A549 (cell line): ENCODE measurements around the gene RPS14.

Experiments
- CBX2 ChIP-seq: fragments of 200-600 bp; sonication (generic); IDR thresholded peaks from 2 replicates; pipeline ENCODE4 v1.6.1; 2016; ENCODE audit warnings: low read depth, mild to moderate bottlenecking, borderline replicate concordance
- CEBPB ChIP-seq, 2 experiments: fragments of >200 bp in 1 of 2; sonication (Bioruptor Twin) in 1 of 2; formaldehyde crosslinking in 1 of 2; IDR thresholded peaks; 2 replicates each; pipeline ENCODE4 v1.6.1; 2012 to 2016
- EP300 ChIP-seq, 2 experiments: fragments of >200 bp; sonication (Bioruptor Twin); formaldehyde crosslinking; IDR thresholded peaks; 2 replicates in 1 of 2; 3 replicates in 1 of 2; pipeline ENCODE4 v1.6.1; 2016 to 2017
- ESRRA ChIP-seq: fragments of 150-350 bp; IDR thresholded peaks from 2 replicates; pipeline ENCODE4 v1.6.1; 2014; ENCODE audit warnings: mild to moderate bottlenecking, low read length, borderline replicate concordance
- KDM5A ChIP-seq: fragments of 200-600 bp; sonication (generic); IDR thresholded peaks from 2 replicates; pipeline ENCODE4 v1.6.1; 2016; ENCODE audit warnings: antibody characterized with exemption, mild to moderate bottlenecking
- MYC ChIP-seq: IDR thresholded peaks from 2 replicates; pipeline ENCODE4 v1.6.1; 2012; ENCODE audit warnings: mild to moderate bottlenecking, inconsistent platforms, low read length, improper control_type of control experiment, borderline replicate concordance
- NFE2L2 ChIP-seq: fragments of 150-350 bp; conservative IDR thresholded peaks from 2 replicates; pipeline ENCODE4 v1.6.1; 2014; ENCODE audit warnings: low read length
- NPAS2 ChIP-seq: fragments of 250-450 bp; sonication (Bioruptor Pico); IDR thresholded peaks from 2 replicates; pipeline ENCODE4 v1.8.0; 2022; ENCODE audit warnings: mild to moderate bottlenecking, moderate library complexity, borderline replicate concordance
- PHF8 ChIP-seq: fragments of 200-600 bp; sonication (generic); IDR thresholded peaks from 2 replicates; pipeline ENCODE4 v1.6.1; 2016; ENCODE audit warnings: low read depth, mild to moderate bottlenecking, antibody characterized with exemption, moderate library complexity, borderline replicate concordance
- POLR2A ChIP-seq: IDR thresholded peaks from 2 replicates; pipeline ENCODE4 v1.6.1; 2012; ENCODE audit warnings: mild to moderate bottlenecking, low read length
- RAD21 ChIP-seq, 2 experiments: fragments of >200 bp in 1 of 2; sonication (Bioruptor Twin) in 1 of 2; formaldehyde crosslinking in 1 of 2; IDR thresholded peaks in 1 of 2; conservative IDR thresholded peaks in 1 of 2; 2 replicates in 1 of 2; 3 replicates in 1 of 2; pipeline ENCODE4 v1.6.1; 2012 to 2018; ENCODE audit warnings: inconsistent platforms in 1 of 2
- ZNF302 ChIP-seq: fragments of 250-450 bp; sonication (Bioruptor Pico); IDR thresholded peaks from 2 replicates; pipeline ENCODE4 v1.9.0; 2021; ENCODE audit warnings: inconsistent platforms, mild to moderate bottlenecking, moderate library complexity
- TF ChIP-seq, protein P1 (sequence below): fragments of >200 bp; sonication (Bioruptor Twin); formaldehyde crosslinking; IDR thresholded peaks from 3 replicates; pipeline ENCODE4 v1.5.1; 2016
- TF ChIP-seq, protein P2 (sequence below): fragments of 200-600 bp; sonication (generic); IDR thresholded peaks from 2 replicates; pipeline ENCODE4 v1.6.1; 2016; ENCODE audit warnings: antibody characterized with exemption, mild to moderate bottlenecking, moderate library complexity

DNA sequence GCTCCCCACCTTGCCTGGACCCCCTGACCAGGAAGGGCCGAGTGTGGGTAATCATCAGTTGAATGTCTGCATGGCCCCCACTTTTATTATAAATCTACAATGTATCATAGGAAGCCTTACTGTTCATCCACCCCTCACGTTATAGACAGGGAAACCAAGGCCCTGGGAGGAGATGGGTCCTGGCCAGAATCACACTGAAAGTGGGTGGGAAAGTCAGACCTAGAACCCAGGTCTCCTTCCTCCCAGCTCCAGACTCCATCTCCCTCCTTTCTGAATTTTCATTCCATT is 53.9 kb downstream of the RPS14 start:
- TF ChIP-seq, protein P1, sequence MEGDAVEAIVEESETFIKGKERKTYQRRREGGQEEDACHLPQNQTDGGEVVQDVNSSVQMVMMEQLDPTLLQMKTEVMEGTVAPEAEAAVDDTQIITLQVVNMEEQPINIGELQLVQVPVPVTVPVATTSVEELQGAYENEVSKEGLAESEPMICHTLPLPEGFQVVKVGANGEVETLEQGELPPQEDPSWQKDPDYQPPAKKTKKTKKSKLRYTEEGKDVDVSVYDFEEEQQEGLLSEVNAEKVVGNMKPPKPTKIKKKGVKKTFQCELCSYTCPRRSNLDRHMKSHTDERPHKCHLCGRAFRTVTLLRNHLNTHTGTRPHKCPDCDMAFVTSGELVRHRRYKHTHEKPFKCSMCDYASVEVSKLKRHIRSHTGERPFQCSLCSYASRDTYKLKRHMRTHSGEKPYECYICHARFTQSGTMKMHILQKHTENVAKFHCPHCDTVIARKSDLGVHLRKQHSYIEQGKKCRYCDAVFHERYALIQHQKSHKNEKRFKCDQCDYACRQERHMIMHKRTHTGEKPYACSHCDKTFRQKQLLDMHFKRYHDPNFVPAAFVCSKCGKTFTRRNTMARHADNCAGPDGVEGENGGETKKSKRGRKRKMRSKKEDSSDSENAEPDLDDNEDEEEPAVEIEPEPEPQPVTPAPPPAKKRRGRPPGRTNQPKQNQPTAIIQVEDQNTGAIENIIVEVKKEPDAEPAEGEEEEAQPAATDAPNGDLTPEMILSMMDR = no peak
- TF ChIP-seq ESRRA (no peak), EP300 (IDR thresholded peaks at IDR 0.05) (no peak), MYC (no peak), CBX2 (no peak), POLR2A (no peak), NPAS2 (CRISPR knock-in tag) (no peak), NFE2L2 (no peak), RAD21 (conservative IDR thresholded peaks at IDR 0.05 in 1 of 2, IDR thresholded peaks at IDR 0.05 in 1 of 2) (no peak), CEBPB (IDR thresholded peaks at IDR 0.05) (no peak), PHF8 (no peak), ZNF302 (CRISPR knock-in tag) (no peak), KDM5A (no peak)
- TF ChIP-seq, protein P2, sequence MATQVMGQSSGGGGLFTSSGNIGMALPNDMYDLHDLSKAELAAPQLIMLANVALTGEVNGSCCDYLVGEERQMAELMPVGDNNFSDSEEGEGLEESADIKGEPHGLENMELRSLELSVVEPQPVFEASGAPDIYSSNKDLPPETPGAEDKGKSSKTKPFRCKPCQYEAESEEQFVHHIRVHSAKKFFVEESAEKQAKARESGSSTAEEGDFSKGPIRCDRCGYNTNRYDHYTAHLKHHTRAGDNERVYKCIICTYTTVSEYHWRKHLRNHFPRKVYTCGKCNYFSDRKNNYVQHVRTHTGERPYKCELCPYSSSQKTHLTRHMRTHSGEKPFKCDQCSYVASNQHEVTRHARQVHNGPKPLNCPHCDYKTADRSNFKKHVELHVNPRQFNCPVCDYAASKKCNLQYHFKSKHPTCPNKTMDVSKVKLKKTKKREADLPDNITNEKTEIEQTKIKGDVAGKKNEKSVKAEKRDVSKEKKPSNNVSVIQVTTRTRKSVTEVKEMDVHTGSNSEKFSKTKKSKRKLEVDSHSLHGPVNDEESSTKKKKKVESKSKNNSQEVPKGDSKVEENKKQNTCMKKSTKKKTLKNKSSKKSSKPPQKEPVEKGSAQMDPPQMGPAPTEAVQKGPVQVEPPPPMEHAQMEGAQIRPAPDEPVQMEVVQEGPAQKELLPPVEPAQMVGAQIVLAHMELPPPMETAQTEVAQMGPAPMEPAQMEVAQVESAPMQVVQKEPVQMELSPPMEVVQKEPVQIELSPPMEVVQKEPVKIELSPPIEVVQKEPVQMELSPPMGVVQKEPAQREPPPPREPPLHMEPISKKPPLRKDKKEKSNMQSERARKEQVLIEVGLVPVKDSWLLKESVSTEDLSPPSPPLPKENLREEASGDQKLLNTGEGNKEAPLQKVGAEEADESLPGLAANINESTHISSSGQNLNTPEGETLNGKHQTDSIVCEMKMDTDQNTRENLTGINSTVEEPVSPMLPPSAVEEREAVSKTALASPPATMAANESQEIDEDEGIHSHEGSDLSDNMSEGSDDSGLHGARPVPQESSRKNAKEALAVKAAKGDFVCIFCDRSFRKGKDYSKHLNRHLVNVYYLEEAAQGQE = no peak
